Measurements from ENCODE around the gene PTPRG.
A peak's percentile ranks its signal among the peaks of the same experiment; 100 is the strongest.

Gene PTPRG

GRCh38 chr3:61875046-61875844, 313.9 kb downstream of the PTPRG start:
- no peaks in the 10 kb centered on the region; the same call in 1 of the 2 replicates for H3K79me2 ChIP-seq (ENCODE audit: low read length)
- peak overlapping the region; percentile 39 for H3K4me2 ChIP-seq (ENCODE audit: low read length)
- H3K9ac ChIP-seq (ENCODE audit: low read length), result no peak overlapping the region

GRCh38 chr3:61875976-61876671, 314.8 kb downstream of the PTPRG start:
- Histone ChIP-seq H3K4me1 (ENCODE audit: low read length) (peaks cover 35% of the 10 kb centered on the region), H4K20me1 (ENCODE audit: insufficient read depth, low read length) (no peaks in the 10 kb centered on the region), H3K27me3 (ENCODE audit: low read depth, low read length) (no peaks in the 10 kb centered on the region), H3K27ac (ENCODE audit: low read length) (no peak overlapping the region), H3K79me2 (ENCODE audit: low read length) (no peaks in the 10 kb centered on the region; the same call in 1 of the 2 replicates), H3K4me2 (ENCODE audit: low read length) (peak overlapping the region; percentile 39; the same call in 1 of the 2 replicates), H2AFZ (ENCODE audit: low read depth, low read length) (no peak overlapping the region), H3K9ac (ENCODE audit: low read length) (no peak overlapping the region), H3K4me3 (ENCODE audit: low read length) (no peak overlapping the region), H3K9me3 (ENCODE audit: insufficient read depth, low read length) (no peaks in the 10 kb centered on the region), H3K36me3 (replicated peaks; ENCODE audit: low read depth, low read length) (no peaks in the 10 kb centered on the region)
- TF ChIP-seq CTCF (IDR thresholded peaks at IDR 0.05; ENCODE audit: low read depth, low read length) (no peak), EZH2phosphoT487 (IDR thresholded peaks at IDR 0.05; ENCODE audit: low read depth) (no peak)

More at GRCh38 chr3:61875046-61875844, 313.9 kb downstream of the PTPRG start:
- peak overlapping the region; percentile 7; the same call in 1 of the 2 replicates for H3K4me3 ChIP-seq (ENCODE audit: low read length)
- peak overlapping the region; percentile 39 for H2AFZ ChIP-seq (ENCODE audit: low read depth, low read length)
- no peaks in the 10 kb centered on the region for H3K9me3 ChIP-seq (ENCODE audit: insufficient read depth, low read length)
- peak overlapping the region; percentile 4; the same call in 1 of the 2 replicates for H3K27ac ChIP-seq (ENCODE audit: low read length)
- H3K27me3 ChIP-seq (ENCODE audit: low read depth, low read length), result no peaks in the 10 kb centered on the region
- H4K20me1 ChIP-seq (ENCODE audit: insufficient read depth, low read length), result no peaks in the 10 kb centered on the region
- no peak for TF ChIP-seq CTCF (IDR thresholded peaks at IDR 0.05; ENCODE audit: low read depth, low read length)
- TF ChIP-seq EZH2phosphoT487 (IDR thresholded peaks at IDR 0.05; ENCODE audit: low read depth), result no peak
- peaks cover 35% of the 10 kb centered on the region for H3K4me1 ChIP-seq (ENCODE audit: low read length)
- no peaks in the 10 kb centered on the region for H3K36me3 ChIP-seq (replicated peaks; ENCODE audit: low read depth, low read length)

- H3K79me2 ChIP-seq (ENCODE audit: low read length), result no peaks in the 10 kb centered on the region; the same call in 1 of the 2 replicates
- TF ChIP-seq CTCF (IDR thresholded peaks at IDR 0.05; ENCODE audit: low read depth, low read length) (no peak), EZH2phosphoT487 (IDR thresholded peaks at IDR 0.05; ENCODE audit: low read depth) (no peak)
- H3K36me3 ChIP-seq (replicated peaks; ENCODE audit: low read depth, low read length), result no peaks in the 10 kb centered on the region
- no peaks in the 10 kb centered on the region for H4K20me1 ChIP-seq (ENCODE audit: insufficient read depth, low read length)
- peaks cover 35% of the 10 kb centered on the region for H3K4me1 ChIP-seq (ENCODE audit: low read length)
- H2AFZ ChIP-seq (ENCODE audit: low read depth, low read length), result no peak overlapping the region
- no peaks in the 10 kb centered on the region for H3K9me3 ChIP-seq (ENCODE audit: insufficient read depth, low read length)
- H3K27me3 ChIP-seq (ENCODE audit: low read depth, low read length), result no peaks in the 10 kb centered on the region
- peak overlapping the region; percentile 64 for H3K4me2 ChIP-seq (ENCODE audit: low read length)
- peak overlapping the region; percentile 61; the same call in 1 of the 2 replicates for H3K4me3 ChIP-seq (ENCODE audit: low read length)
- no peak overlapping the region for H3K9ac ChIP-seq (ENCODE audit: low read length)
- peak overlapping the region; percentile 35; the same call in 1 of the 2 replicates for H3K27ac ChIP-seq (ENCODE audit: low read length)
Observed at GRCh38 chr3:61876797-61877196, 315.4 kb downstream of the PTPRG start.

All from OCI-LY3 (cell line).